K562 (cell line): ENCODE data around the gene EML3. TPM values are rescaled to one million over a fixed set of nuclear protein-coding genes. Genes with fewer than 3 reads are reported as not detected.
A peak's percentile ranks its signal among the peaks of the same experiment; 100 is the strongest.

Source experiments
- CBX3 ChIP-seq, 2 experiments: IDR thresholded peaks; 1 replicate in 1 of 2; 2 replicates in 1 of 2; pipeline ENCODE4 v1.6.1; 2012; ENCODE audit warnings: inconsistent platforms in 2 of 2, low read length in 2 of 2, borderline replicate concordance in 1 of 2, control low read depth in 1 of 2
- CHD7 ChIP-seq: fragments of 200-600 bp; sonication (generic); IDR thresholded peaks from one replicate; pipeline ENCODE4 v1.6.1; 2012; ENCODE audit warnings: mild to moderate bottlenecking, low read depth, low read length, inconsistent platforms
- PCBP2 ChIP-seq: fragments of 200-400 bp; formaldehyde crosslinking; IDR thresholded peaks from 2 replicates; pipeline ENCODE4 v1.6.1; 2018; ENCODE audit warnings: low read length, low read depth, mild to moderate bottlenecking, moderate library complexity; ENCODE audit not compliant: poor library complexity, severe bottlenecking
- POLR2AphosphoS2 ChIP-seq: IDR thresholded peaks from 2 replicates; pipeline ENCODE4 v1.6.1; 2012; ENCODE audit warnings: low read length, improper control_type of control experiment
- STAT5B ChIP-seq: fragments of 250-450 bp; sonication (Bioruptor Pico); IDR thresholded peaks from 2 replicates; pipeline ENCODE4 v1.8.0; 2021; ENCODE audit warnings: mild to moderate bottlenecking, inconsistent platforms
- TBP ChIP-seq: optimal IDR thresholded peaks from 2 replicates; pipeline ENCODE3; 2011; ENCODE audit warnings: low read depth, low read length, improper control_type of control experiment
- ZBTB1 ChIP-seq: sonication (generic); formaldehyde crosslinking; IDR thresholded peaks from 2 replicates; pipeline ENCODE4 v1.8.1; 2023; ENCODE audit warnings: missing genetic modification reagents, low read depth, mild to moderate bottlenecking, borderline replicate concordance
- ZNF449 ChIP-seq: fragments of 250-450 bp; sonication (Bioruptor Pico); IDR thresholded peaks from 2 replicates; pipeline ENCODE4 v1.8.0; 2022; ENCODE audit warnings: moderate library complexity, mild to moderate bottlenecking, inconsistent platforms
- ZNF586 ChIP-seq: fragments of 450-650 bp; formaldehyde crosslinking; conservative IDR thresholded peaks from 2 replicates; pipeline ENCODE4 v1.4.0; 2020; ENCODE audit warnings: mild to moderate bottlenecking, moderate library complexity
- polyA plus RNA-seq, 8 experiments: library from polyadenylated mRNA; depleted of rRNA in 4 of 8; stranded (reverse) in 5 of 8; unstranded in 3 of 8; fragments of >200 nt; fragmentation: Nextera tagmentation in 2 of 8; fragmentation: Illumina TruSeq in 1 of 8; extraction: Ambion mirVana in 2 of 8; extraction: Trizol in 1 of 8; gene quantifications; 2 replicates each; pipeline versions ENCODE4 v1.2.1 to v1.2.3, GENCODE V29; 2011 to 2014; ENCODE audit warnings: inconsistent platforms in 1 of 8, missing spikeins in 1 of 8
- total RNA-seq, 7 experiments: library from RNA; depleted of rRNA in 6 of 7; stranded (reverse); fragments of >200 nt in 6 of 7; fragmentation: Illumina TruSeq in 2 of 7; extraction: Trizol in 2 of 7; gene quantifications; 2 replicates each; pipeline versions ENCODE4 v1.2.1 to v1.2.3, GENCODE V29; 2011 to 2021; ENCODE audit warnings: low replicate concordance in 1 of 7
- TF ChIP-seq, protein P1 (sequence below): sonication (generic); formaldehyde crosslinking; IDR thresholded peaks from 2 replicates; pipeline ENCODE4 v1.8.1; 2022; ENCODE audit warnings: missing genetic modification reagents
- TF ChIP-seq, protein P2 (sequence below): fragments of 450-650 bp; IDR thresholded peaks from 2 replicates; pipeline ENCODE4 v1.6.1; 2016; ENCODE audit warnings: mild to moderate bottlenecking

Gene EML3
- total and polyA plus RNA-seq, 9 of the 15 experiments (the other 6 are each of a cell fraction or from before 2014, with no cell fraction given), result 0.32 to 90.5 (median 26.4) TPM

- no peak for TF ChIP-seq ZNF449 (CRISPR knock-in tag)
- peak in 1 of 2 experiments; percentile 36; a peak in 1 of 3 replicates for TF ChIP-seq CBX3 (IDR thresholded peaks at IDR 0.05; ENCODE audit: borderline replicate concordance in 1 of 2, low read length in 2 of 2)
- TF ChIP-seq, protein P1, sequence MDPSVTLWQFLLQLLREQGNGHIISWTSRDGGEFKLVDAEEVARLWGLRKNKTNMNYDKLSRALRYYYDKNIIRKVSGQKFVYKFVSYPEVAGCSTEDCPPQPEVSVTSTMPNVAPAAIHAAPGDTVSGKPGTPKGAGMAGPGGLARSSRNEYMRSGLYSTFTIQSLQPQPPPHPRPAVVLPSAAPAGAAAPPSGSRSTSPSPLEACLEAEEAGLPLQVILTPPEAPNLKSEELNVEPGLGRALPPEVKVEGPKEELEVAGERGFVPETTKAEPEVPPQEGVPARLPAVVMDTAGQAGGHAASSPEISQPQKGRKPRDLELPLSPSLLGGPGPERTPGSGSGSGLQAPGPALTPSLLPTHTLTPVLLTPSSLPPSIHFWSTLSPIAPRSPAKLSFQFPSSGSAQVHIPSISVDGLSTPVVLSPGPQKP (CRISPR knock-in tag), result no peak
- no peak for TF ChIP-seq ZBTB1
- TF ChIP-seq STAT5B (CRISPR knock-in tag), result no peak
- TF ChIP-seq, protein P2, sequence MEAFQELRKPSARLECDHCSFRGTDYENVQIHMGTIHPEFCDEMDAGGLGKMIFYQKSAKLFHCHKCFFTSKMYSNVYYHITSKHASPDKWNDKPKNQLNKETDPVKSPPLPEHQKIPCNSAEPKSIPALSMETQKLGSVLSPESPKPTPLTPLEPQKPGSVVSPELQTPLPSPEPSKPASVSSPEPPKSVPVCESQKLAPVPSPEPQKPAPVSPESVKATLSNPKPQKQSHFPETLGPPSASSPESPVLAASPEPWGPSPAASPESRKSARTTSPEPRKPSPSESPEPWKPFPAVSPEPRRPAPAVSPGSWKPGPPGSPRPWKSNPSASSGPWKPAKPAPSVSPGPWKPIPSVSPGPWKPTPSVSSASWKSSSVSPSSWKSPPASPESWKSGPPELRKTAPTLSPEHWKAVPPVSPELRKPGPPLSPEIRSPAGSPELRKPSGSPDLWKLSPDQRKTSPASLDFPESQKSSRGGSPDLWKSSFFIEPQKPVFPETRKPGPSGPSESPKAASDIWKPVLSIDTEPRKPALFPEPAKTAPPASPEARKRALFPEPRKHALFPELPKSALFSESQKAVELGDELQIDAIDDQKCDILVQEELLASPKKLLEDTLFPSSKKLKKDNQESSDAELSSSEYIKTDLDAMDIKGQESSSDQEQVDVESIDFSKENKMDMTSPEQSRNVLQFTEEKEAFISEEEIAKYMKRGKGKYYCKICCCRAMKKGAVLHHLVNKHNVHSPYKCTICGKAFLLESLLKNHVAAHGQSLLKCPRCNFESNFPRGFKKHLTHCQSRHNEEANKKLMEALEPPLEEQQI, result no peak
- no peak for TF ChIP-seq CHD7
- no peak for TF ChIP-seq POLR2AphosphoS2
- TF ChIP-seq TBP, result no peak
- TF ChIP-seq PCBP2, result no peak
- no peak for TF ChIP-seq ZNF586
These were observed 51.9 kb downstream of the EML3 start (continued) for GRCh38 chr11:62560566-62561103.
